NCI-H2081 treated with DMSO at 0.1 percent for 48 hours (cell line): ENCODE results near the gene MMRN2.
"Not testable (repeated sequence)": the region's sequence is repeated elsewhere in the genome, so short reads cannot be mapped to it uniquely, and the experiment has no call there.

Experiments
- DNase-seq: peaks from one replicate; lab custom pipeline; 2025; lab: John Stamatoyannopoulos, UW

MMRN2 gene

GRCh38 chr10:86957471-86958115 is at the start of gene MMRN2:
MMRN2 (minus strand) TSS chr10:86957615; CDS start chr10:86957541, 74 bp downstream.
- DNase-seq, result no peak

GRCh38 chr10:87007124-87007523 is 49.7 kb upstream of the MMRN2 start:
- not testable (repeated sequence) for DNase-seq

GRCh38 chr10:87000491-87000890 is 43.1 kb upstream of the MMRN2 start:
- DNase-seq, result no peak

GRCh38 chr10:86999802-87000403 is 42.5 kb upstream of the MMRN2 start:
- not testable (repeated sequence) for DNase-seq

- DNase-seq, result no peak
Measured at GRCh38 chr10:86992929-86993328, 35.5 kb upstream of the MMRN2 start.

- no peak for DNase-seq
Measured at GRCh38 chr10:86992456-86992855, 35.0 kb upstream of the MMRN2 start.

- not testable (repeated sequence) for DNase-seq
Measured at GRCh38 chr10:86991362-86991761, 33.9 kb upstream of the MMRN2 start.

- DNase-seq, result no peak
Measured at GRCh38 chr10:86988520-86988919, 31.1 kb upstream of the MMRN2 start.

- not testable (repeated sequence) for DNase-seq
Measured at GRCh38 chr10:86984498-86984897, 27.1 kb upstream of the MMRN2 start.

GRCh38 chr10:86981716-86982115 is 24.3 kb upstream of the MMRN2 start:
- no peak for DNase-seq

GRCh38 chr10:86981020-86981419 is 23.6 kb upstream of the MMRN2 start:
- DNase-seq, result not testable (repeated sequence)

GRCh38 chr10:86979977-86980448 is 22.6 kb upstream of the MMRN2 start:
- DNase-seq, result no peak

GRCh38 chr10:86979296-86979818 is 21.9 kb upstream of the MMRN2 start:
- DNase-seq, result no peak

GRCh38 chr10:86978457-86978856 is 21.0 kb upstream of the MMRN2 start:
- not testable (repeated sequence) for DNase-seq

- DNase-seq, result no peak
Measured at GRCh38 chr10:86976362-86977056, 19.1 kb upstream of the MMRN2 start.

GRCh38 chr10:86974484-86974883 is 17.1 kb upstream of the MMRN2 start:
- DNase-seq, result no peak

GRCh38 chr10:86972613-86973380 is 15.4 kb upstream of the MMRN2 start:
- no peak for DNase-seq

GRCh38 chr10:86971232-86971991 is 14.0 kb upstream of the MMRN2 start:
- DNase-seq, result no peak

GRCh38 chr10:86970982-86971231 is 13.5 kb upstream of the MMRN2 start:
- no peak for DNase-seq

- no peak for DNase-seq
Measured at GRCh38 chr10:86970162-86970981, 13.0 kb upstream of the MMRN2 start.
